ENCODE measurements around the gene MCRS1. TPM values are rescaled to one million over a fixed set of nuclear protein-coding genes. Genes with fewer than 3 reads are reported as not detected.
"Not testable (repeated sequence)": the region's sequence is repeated elsewhere in the genome, so short reads cannot be mapped to it uniquely, and the experiment has no call there.

The MCRS1 gene
- total RNA-seq, 2 experiments from 2014 or later, result 49.8 to 52.7 TPM

GRCh38 chr12:49512546-49512945 lies 55.4 kb downstream of the MCRS1 start:
- CTCF ChIA-PET, result interaction anchor here (1.3 to 10.3 kb wide), 10 partner anchors 11 to 219 kb away, joined by 3 to 267 read pairs (median 8); partner anchors contain the start of genes DNAJC22 and PRPH
- Mint-ChIP-seq H3K4me1 (ENCODE audit: low read depth) (peaks cover 3% of the 10 kb centered on the region), H3K36me3 (ENCODE audit: low read depth) (no peaks in the 10 kb centered on the region), H3K27me3 (ENCODE audit: low read depth) (no peaks in the 10 kb centered on the region), H3K27ac (no peak overlapping the region), H3K4me3 (no peak overlapping the region), H3K9me3 (no peaks in the 10 kb centered on the region)
- DNase-seq, result no peak
- intact Hi-C loops (cut with micrococcal nuclease), result no loop called here

GRCh38 chr12:49511410-49511809 lies 56.5 kb downstream of the MCRS1 start:
- no peaks in the 10 kb centered on the region for H3K36me3 Mint-ChIP-seq (ENCODE audit: low read depth)
- intact Hi-C loops (cut with micrococcal nuclease), result no loop called here
- H3K27me3 Mint-ChIP-seq (ENCODE audit: low read depth), result no peaks in the 10 kb centered on the region
- H3K27ac Mint-ChIP-seq, result no peak overlapping the region
- H3K9me3 Mint-ChIP-seq, result no peaks in the 10 kb centered on the region
- H3K4me3 Mint-ChIP-seq, result no peak overlapping the region
- CTCF ChIA-PET, result interaction anchor here (0.6 to 10.3 kb wide), 12 partner anchors 10 to 222 kb away, joined by 3 to 267 read pairs (median 4); partner anchors contain the start of gene DNAJC22
- no peak for DNase-seq
- peaks cover 3% of the 10 kb centered on the region for H3K4me1 Mint-ChIP-seq (ENCODE audit: low read depth)

- CTCF ChIA-PET, result interaction anchor here (0.7 to 10.3 kb wide), 3 partner anchors 67 to 162 kb away, joined by 4 to 267 read pairs (median 12); partner anchors contain the start of gene DNAJC22
- H3K27ac Mint-ChIP-seq; DNase-seq; H3K36me3 Mint-ChIP-seq (ENCODE audit: low read depth); H3K4me3 Mint-ChIP-seq; H3K27me3 Mint-ChIP-seq (ENCODE audit: low read depth); H3K4me1 Mint-ChIP-seq (ENCODE audit: low read depth); H3K9me3 Mint-ChIP-seq; intact Hi-C loops (cut with micrococcal nuclease): not testable (repeated sequence)
Measured at GRCh38 chr12:49509681-49510080, 58.3 kb downstream of the MCRS1 start.

Other genes starting within 250 kb of the MCRS1 start
- gene TROAP, start 244.9 kb downstream of the MCRS1 start, total RNA-seq, result 10 to 100 TPM; 67.4 to 68.8 TPM
- gene C1QL4, start 231.0 kb downstream of the MCRS1 start, total RNA-seq, result not detected
- gene DNAJC22, start 221.3 kb downstream of the MCRS1 start, total RNA-seq, result not detected
- 1 to 10 TPM; 8.7 to 9.6 TPM for gene SPATS2, start 200.7 kb downstream of the MCRS1 start, total RNA-seq
- gene KCNH3, start 29.1 kb downstream of the MCRS1 start, total RNA-seq, result under 1 TPM; 0.57 to 0.91 TPM
- gene FAM186B, start 37.5 kb upstream of the MCRS1 start, total RNA-seq, result under 1 TPM in 1 of 2 experiments, not detected in 1; 0.12 TPM
- 1 to 10 TPM; 7.2 to 7.7 TPM for gene PRPF40B, start 55.4 kb upstream of the MCRS1 start, total RNA-seq
- gene FMNL3, start 139.3 kb upstream of the MCRS1 start, total RNA-seq, result 10 to 100 TPM; 20.0 to 20.7 TPM
- 100 to 1,000 TPM; 466 to 498 TPM for gene TMBIM6, start 173.4 kb upstream of the MCRS1 start, total RNA-seq